Measurements from ENCODE around the gene LCE6A. TPM values are rescaled to one million over a fixed set of nuclear protein-coding genes. Genes with fewer than 3 reads are reported as not detected.

The LCE6A gene
- total RNA-seq (not detected), polyA plus RNA-seq (not detected)

GRCh38 chr1:152842556-152842955, at the start of gene LCE6A:
LCE6A (plus strand) TSS chr1:152842856; CDS start chr1:152843521, 665 bp downstream.
- CTCF ChIA-PET (ENCODE audit: partially characterized antibody) = no interaction called here
- intact Hi-C loops (cut with micrococcal nuclease) = no loop called here
- no peaks in the 10 kb centered on the region for H3K9me3 ChIP-seq (ENCODE audit: control insufficient read depth in 1 of 2, low read length in 2 of 2)
- H3K4me3 ChIP-seq (ENCODE audit: low read length in 2 of 2) = no peak within 1 kb of the TSS
- POLR2A ChIA-PET (ENCODE audit: partially characterized antibody) = no interaction called here
- Mint-ChIP-seq H3K4me3 (no peak within 1 kb of the TSS), H3K27me3 (peaks cover 6 to 11% of the 10 kb centered on the region in 2 donors), H3K27ac (no peak within 1 kb of the TSS), H3K9me3 (no peaks in the 10 kb centered on the region), H3K4me1 (no peaks in the 10 kb centered on the region), H3K36me3 (no peaks in the 10 kb centered on the region)
- no peak for DNase-seq
- H3K27me3 ChIP-seq (ENCODE audit: insufficient read depth, low read length) = peaks cover 5% of the 10 kb centered on the region
- no peaks in the 10 kb centered on the region for H3K36me3 ChIP-seq (ENCODE audit: insufficient read depth, low read length)
- H3K27ac ChIP-seq (ENCODE audit: low read depth, low read length) = no peak within 1 kb of the TSS
- H3K4me1 ChIP-seq (ENCODE audit: insufficient read depth, low read length) = no peaks in the 10 kb centered on the region

GRCh38 chr1:152795686-152796085, 47.0 kb upstream of the LCE6A start:
- no peak for DNase-seq
- no peak overlapping the region for H3K27ac ChIP-seq (ENCODE audit: low read depth, low read length)
- H3K27ac Mint-ChIP-seq = no peak overlapping the region
- H3K4me1 Mint-ChIP-seq = no peaks in the 10 kb centered on the region
- no peaks in the 10 kb centered on the region for H3K27me3 ChIP-seq (ENCODE audit: insufficient read depth, low read length)
- peaks cover 0 to 1% (median 0%) of the 10 kb centered on the region in 8 donors for H3K9me3 Mint-ChIP-seq
- peaks cover 5 to 18% of the 10 kb centered on the region in 2 donors for H3K27me3 Mint-ChIP-seq
- no peak overlapping the region for H3K4me3 ChIP-seq (ENCODE audit: low read length in 2 of 2)
- no peaks in the 10 kb centered on the region for H3K9me3 ChIP-seq (ENCODE audit: control insufficient read depth in 1 of 2, low read length in 2 of 2)
- intact Hi-C loops (cut with micrococcal nuclease) = no loop called here
- H3K36me3 Mint-ChIP-seq = no peaks in the 10 kb centered on the region
- ChIA-PET POLR2A (ENCODE audit: partially characterized antibody) (no interaction called here), CTCF (ENCODE audit: partially characterized antibody) (no interaction called here)
- H3K36me3 ChIP-seq (ENCODE audit: insufficient read depth, low read length) = no peaks in the 10 kb centered on the region
- no peak overlapping the region for H3K4me3 Mint-ChIP-seq
- no peaks in the 10 kb centered on the region for H3K4me1 ChIP-seq (ENCODE audit: insufficient read depth, low read length)

GRCh38 chr1:152796421-152796820, 46.2 kb upstream of the LCE6A start, which contains the start of gene LCE1D:
LCE1D (plus strand) TSS chr1:152796721; CDS start chr1:152797795, 1,074 bp downstream.
- CTCF ChIA-PET (ENCODE audit: partially characterized antibody) = no interaction called here
- Mint-ChIP-seq H3K36me3 (no peaks in the 10 kb centered on the region), H3K27ac (no peak within 1 kb of the TSS), H3K27me3 (peaks cover 11 to 13% of the 10 kb centered on the region in 2 donors), H3K9me3 (peaks cover 0 to 2% (median 0%) of the 10 kb centered on the region in 8 donors), H3K4me1 (no peaks in the 10 kb centered on the region), H3K4me3 (no peak within 1 kb of the TSS)
- Histone ChIP-seq H3K4me1 (ENCODE audit: insufficient read depth, low read length) (no peaks in the 10 kb centered on the region), H3K4me3 (ENCODE audit: low read length in 2 of 2) (no peak within 1 kb of the TSS), H3K9me3 (ENCODE audit: control insufficient read depth in 1 of 2, low read length in 2 of 2) (no peaks in the 10 kb centered on the region), H3K27ac (ENCODE audit: low read depth, low read length) (no peak within 1 kb of the TSS), H3K36me3 (ENCODE audit: insufficient read depth, low read length) (no peaks in the 10 kb centered on the region), H3K27me3 (ENCODE audit: insufficient read depth, low read length) (no peaks in the 10 kb centered on the region)
- intact Hi-C loops (cut with micrococcal nuclease) = no loop called here
- no peak for DNase-seq
- POLR2A ChIA-PET (ENCODE audit: partially characterized antibody) = no interaction called here

- Histone ChIP-seq H3K27me3 (ENCODE audit: insufficient read depth, low read length) (no peaks in the 10 kb centered on the region), H3K36me3 (ENCODE audit: insufficient read depth, low read length) (no peaks in the 10 kb centered on the region), H3K4me1 (ENCODE audit: insufficient read depth, low read length) (no peaks in the 10 kb centered on the region), H3K4me3 (ENCODE audit: low read length in 2 of 2) (no peak overlapping the region), H3K9me3 (ENCODE audit: control insufficient read depth in 1 of 2, low read length in 2 of 2) (no peaks in the 10 kb centered on the region), H3K27ac (ENCODE audit: low read depth, low read length) (no peak overlapping the region)
- no peak overlapping the region for H3K4me3 Mint-ChIP-seq
- no peak overlapping the region for H3K27ac Mint-ChIP-seq
- peaks cover 27% of the 10 kb centered on the region in 2 donors for H3K27me3 Mint-ChIP-seq
- H3K36me3 Mint-ChIP-seq = no peaks in the 10 kb centered on the region
- peaks cover 0 to 2% (median 0%) of the 10 kb centered on the region in 8 donors for H3K9me3 Mint-ChIP-seq
- DNase-seq = no peak
- intact Hi-C loops (cut with micrococcal nuclease) = no loop called here
- no peaks in the 10 kb centered on the region for H3K4me1 Mint-ChIP-seq
- ChIA-PET POLR2A (ENCODE audit: partially characterized antibody) (no interaction called here), CTCF (ENCODE audit: partially characterized antibody) (no interaction called here)
These were observed 41.3 kb upstream of the LCE6A start for GRCh38 chr1:152801333-152801732.

- peaks cover 0 to 2% (median 0%) of the 10 kb centered on the region in 8 donors for H3K9me3 Mint-ChIP-seq
- no peak within 1 kb of the TSS for H3K4me3 Mint-ChIP-seq
- intact Hi-C loops (cut with micrococcal nuclease) = no loop called here
- Histone ChIP-seq H3K4me1 (ENCODE audit: insufficient read depth, low read length) (no peaks in the 10 kb centered on the region), H3K36me3 (ENCODE audit: insufficient read depth, low read length) (no peaks in the 10 kb centered on the region), H3K27ac (ENCODE audit: low read depth, low read length) (no peak within 1 kb of the TSS), H3K9me3 (ENCODE audit: control insufficient read depth in 1 of 2, low read length in 2 of 2) (no peaks in the 10 kb centered on the region), H3K27me3 (ENCODE audit: insufficient read depth, low read length) (no peaks in the 10 kb centered on the region), H3K4me3 (ENCODE audit: low read length in 2 of 2) (no peak within 1 kb of the TSS)
- no peaks in the 10 kb centered on the region for H3K36me3 Mint-ChIP-seq
- CTCF ChIA-PET (ENCODE audit: partially characterized antibody) = no interaction called here
- POLR2A ChIA-PET (ENCODE audit: partially characterized antibody) = no interaction called here
- peaks cover 18 to 25% of the 10 kb centered on the region in 2 donors for H3K27me3 Mint-ChIP-seq
- no peaks in the 10 kb centered on the region for H3K4me1 Mint-ChIP-seq
- DNase-seq = no peak
- no peak within 1 kb of the TSS for H3K27ac Mint-ChIP-seq
These were observed 36.1 kb upstream of the LCE6A start, which contains the start of gene LCE1C for GRCh38 chr1:152806576-152806975. LCE1C (minus strand) TSS chr1:152806651; CDS start chr1:152805478, 1,173 bp downstream.

GRCh38 chr1:152811050-152811449, 31.6 kb upstream of the LCE6A start:
- Mint-ChIP-seq H3K4me3 (no peak overlapping the region), H3K27ac (no peak overlapping the region), H3K27me3 (peaks cover 3 to 13% of the 10 kb centered on the region in 2 donors), H3K9me3 (peaks cover 0 to 2% (median 0%) of the 10 kb centered on the region in 8 donors), H3K36me3 (no peaks in the 10 kb centered on the region), H3K4me1 (no peaks in the 10 kb centered on the region)
- no peaks in the 10 kb centered on the region for H3K36me3 ChIP-seq (ENCODE audit: insufficient read depth, low read length)
- intact Hi-C loops (cut with micrococcal nuclease) = no loop called here
- no peak overlapping the region for H3K27ac ChIP-seq (ENCODE audit: low read depth, low read length)
- H3K4me3 ChIP-seq (ENCODE audit: low read length in 2 of 2) = no peak overlapping the region
- no peaks in the 10 kb centered on the region for H3K4me1 ChIP-seq (ENCODE audit: insufficient read depth, low read length)
- H3K27me3 ChIP-seq (ENCODE audit: insufficient read depth, low read length) = no peaks in the 10 kb centered on the region
- H3K9me3 ChIP-seq (ENCODE audit: control insufficient read depth in 1 of 2, low read length in 2 of 2) = no peaks in the 10 kb centered on the region
- ChIA-PET POLR2A (ENCODE audit: partially characterized antibody) (no interaction called here), CTCF (ENCODE audit: partially characterized antibody) (no interaction called here)
- DNase-seq = no peak

- no peak within 1 kb of the TSS for H3K4me3 ChIP-seq (ENCODE audit: low read length in 2 of 2)
- intact Hi-C loops (cut with micrococcal nuclease) = no loop called here
- no peaks in the 10 kb centered on the region for H3K4me1 ChIP-seq (ENCODE audit: insufficient read depth, low read length)
- CTCF ChIA-PET (ENCODE audit: partially characterized antibody) = no interaction called here
- no peak within 1 kb of the TSS for H3K27ac Mint-ChIP-seq
- peaks cover 0 to 2% (median 0%) of the 10 kb centered on the region in 8 donors for H3K9me3 Mint-ChIP-seq
- POLR2A ChIA-PET (ENCODE audit: partially characterized antibody) = no interaction called here
- H3K27me3 ChIP-seq (ENCODE audit: insufficient read depth, low read length) = no peaks in the 10 kb centered on the region
- peaks cover 3 to 13% of the 10 kb centered on the region in 2 donors for H3K27me3 Mint-ChIP-seq
- no peaks in the 10 kb centered on the region for H3K4me1 Mint-ChIP-seq
- no peak within 1 kb of the TSS for H3K4me3 Mint-ChIP-seq
- no peaks in the 10 kb centered on the region for H3K9me3 ChIP-seq (ENCODE audit: control insufficient read depth in 1 of 2, low read length in 2 of 2)
- no peak within 1 kb of the TSS for H3K27ac ChIP-seq (ENCODE audit: low read depth, low read length)
- H3K36me3 ChIP-seq (ENCODE audit: insufficient read depth, low read length) = no peaks in the 10 kb centered on the region
- DNase-seq = no peak
- H3K36me3 Mint-ChIP-seq = no peaks in the 10 kb centered on the region
These were observed 31.0 kb upstream of the LCE6A start, which contains the start of gene LCE1B for GRCh38 chr1:152811671-152812070. LCE1B (plus strand) TSS chr1:152811971; CDS start chr1:152812447, 476 bp downstream.

GRCh38 chr1:152817309-152817708, 25.3 kb upstream of the LCE6A start:
- ChIA-PET POLR2A (ENCODE audit: partially characterized antibody) (no interaction called here), CTCF (ENCODE audit: partially characterized antibody) (no interaction called here)
- no peak overlapping the region for H3K4me3 Mint-ChIP-seq
- H3K4me1 Mint-ChIP-seq = no peaks in the 10 kb centered on the region
- intact Hi-C loops (cut with micrococcal nuclease) = no loop called here
- H3K27ac Mint-ChIP-seq = no peak overlapping the region
- H3K27me3 Mint-ChIP-seq = peaks cover 4 to 5% of the 10 kb centered on the region in 2 donors
- DNase-seq = no peak
- H3K36me3 Mint-ChIP-seq = no peaks in the 10 kb centered on the region
- Histone ChIP-seq H3K9me3 (ENCODE audit: control insufficient read depth in 1 of 2, low read length in 2 of 2) (no peaks in the 10 kb centered on the region), H3K27ac (ENCODE audit: low read depth, low read length) (no peak overlapping the region), H3K4me3 (ENCODE audit: low read length in 2 of 2) (no peak overlapping the region), H3K27me3 (ENCODE audit: insufficient read depth, low read length) (no peaks in the 10 kb centered on the region), H3K36me3 (ENCODE audit: insufficient read depth, low read length) (no peaks in the 10 kb centered on the region), H3K4me1 (ENCODE audit: insufficient read depth, low read length) (no peaks in the 10 kb centered on the region)
- no peaks in the 10 kb centered on the region for H3K9me3 Mint-ChIP-seq
